OCI-LY1 (cell line): ENCODE results near the gene NFAT5.

Experiments used
- H2AFZ ChIP-seq: fragments of 200-600 bp; sonication (generic), shearing (Covaris generic); 2 replicates; pipeline ENCODE4 v1.6.0; 2014; ENCODE audit warnings: antibody characterized with exemption, mild to moderate bottlenecking, low read length
- H3F3A ChIP-seq: fragments of 200-600 bp; sonication (generic), shearing (Covaris generic); 2 replicates; pipeline ENCODE4 v1.6.0; 2014; ENCODE audit warnings: mild to moderate bottlenecking, antibody characterized with exemption, low read length, moderate library complexity; ENCODE audit not compliant: insufficient read depth
- H3K27ac ChIP-seq: fragments of 200-600 bp; sonication (generic); 2 replicates; pipeline ENCODE4 v1.5.1; 2014; ENCODE audit warnings: low read length, mixed run types, mild to moderate bottlenecking, low read depth; ENCODE audit not compliant: poor library complexity, severe bottlenecking
- H3K27me3 ChIP-seq: fragments of 200-600 bp; sonication (generic); 2 replicates; pipeline ENCODE4 v1.6.0; 2014; ENCODE audit warnings: antibody characterized with exemption, mild to moderate bottlenecking, low read length, moderate library complexity; ENCODE audit not compliant: insufficient read depth
- H3K36me3 ChIP-seq: fragments of 200-600 bp; sonication (generic); 2 replicates; pipeline ENCODE4 v1.6.1; 2014; ENCODE audit warnings: mild to moderate bottlenecking, antibody characterized with exemption, low read length, moderate library complexity, mixed read lengths; ENCODE audit not compliant: insufficient read depth
- H3K4me1 ChIP-seq: fragments of 200-600 bp; sonication (generic); 2 replicates; pipeline ENCODE4 v1.5.1; 2014; ENCODE audit warnings: mild to moderate bottlenecking, low read length, moderate library complexity; ENCODE audit not compliant: insufficient read depth, severe bottlenecking
- H3K4me2 ChIP-seq: fragments of 200-600 bp; sonication (generic), shearing (Covaris generic); 2 replicates; pipeline ENCODE4 v1.6.1; 2014; ENCODE audit warnings: low read length
- H3K4me3 ChIP-seq: fragments of 200-600 bp; sonication (generic); 2 replicates; pipeline ENCODE4 v1.5.1; 2014; ENCODE audit warnings: low read length, low read depth, mild to moderate bottlenecking, mixed read lengths; ENCODE audit not compliant: poor library complexity, severe bottlenecking
- H3K79me2 ChIP-seq: fragments of 200-600 bp; shearing (Covaris generic); 2 replicates; pipeline ENCODE4 v1.6.1; 2016; ENCODE audit warnings: mixed run types, low read length, mixed read lengths; ENCODE audit not compliant: insufficient read depth
- H3K9ac ChIP-seq: fragments of 200-600 bp; sonication (generic), shearing (Covaris generic); 2 replicates; pipeline ENCODE4 v1.6.1; 2014; ENCODE audit warnings: mild to moderate bottlenecking, low read length, mixed read lengths
- H3K9me2 ChIP-seq: fragments of 200-600 bp; sonication (generic), shearing (Covaris generic); 2 replicates; pipeline ENCODE4 v1.6.1; 2014; ENCODE audit warnings: low read depth, mild to moderate bottlenecking, low read length, mixed read lengths
- H3K9me3 ChIP-seq: fragments of 200-600 bp; shearing (Covaris generic); 2 replicates; pipeline ENCODE4 v1.6.1; 2014; ENCODE audit warnings: low read length, mixed read lengths
- H4K20me1 ChIP-seq: fragments of 200-600 bp; sonication (generic), shearing (Covaris generic); 2 replicates; pipeline ENCODE4 v1.6.0; 2016; ENCODE audit warnings: mild to moderate bottlenecking, low read length; ENCODE audit not compliant: insufficient read depth
- EZH2 ChIP-seq: fragments of 200-600 bp; sonication (generic), shearing (Covaris generic); IDR thresholded peaks from 2 replicates; pipeline ENCODE4 v1.8.0; 2017; ENCODE audit warnings: borderline replicate concordance, mixed run types, mild to moderate bottlenecking, antibody characterized with exemption, low read length, moderate library complexity, mixed read lengths
- TF ChIP-seq, protein P1 (sequence below): fragments of 200-600 bp; sonication (generic), shearing (Covaris generic); IDR thresholded peaks from 2 replicates; pipeline ENCODE4 v1.5.1; 2017; ENCODE audit warnings: mild to moderate bottlenecking, antibody characterized with exemption, low read length, moderate library complexity, mixed read lengths

Gene NFAT5

DNA sequence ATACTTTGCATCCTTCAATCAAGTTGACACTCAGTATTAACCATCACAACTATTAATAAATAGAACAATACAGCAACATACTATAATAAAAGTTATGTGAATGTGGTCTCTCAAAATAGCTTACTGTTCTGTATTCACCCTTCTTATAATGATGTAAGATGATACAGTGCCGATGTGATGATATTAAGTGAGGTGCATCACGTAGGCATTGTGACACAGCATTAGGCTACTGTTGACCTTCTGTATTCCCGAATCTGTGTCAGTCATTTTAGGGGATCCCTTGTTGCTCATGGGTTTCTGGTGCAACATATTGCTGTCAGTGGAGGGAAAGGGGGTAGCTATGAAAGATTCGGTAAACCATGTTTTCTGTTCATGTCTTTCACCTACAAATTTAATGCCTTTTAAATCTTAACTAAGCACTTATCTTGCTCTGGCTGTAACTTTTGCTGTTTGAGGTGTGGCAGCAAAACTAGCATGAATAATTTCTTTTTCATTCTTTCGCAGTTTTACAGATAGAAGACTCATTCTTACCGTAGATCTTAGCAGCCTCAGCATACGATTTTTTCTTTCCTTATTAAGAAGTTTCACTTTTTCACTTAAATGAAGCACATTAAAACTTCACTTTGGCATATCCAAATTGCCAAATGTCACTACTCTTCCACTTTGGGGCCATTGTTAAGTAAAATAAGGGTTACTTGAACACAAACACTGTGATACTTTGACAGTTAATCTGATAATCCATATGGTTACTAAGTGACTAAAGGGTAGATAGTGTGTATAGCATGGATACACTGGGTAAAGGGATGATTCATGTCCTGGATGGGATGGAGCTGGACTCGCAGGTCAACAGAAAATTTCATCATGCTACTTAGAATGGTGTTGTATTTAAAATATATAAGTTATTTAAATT is 29.6 kb downstream of the NFAT5 start:
- Histone ChIP-seq H4K20me1 (no peaks in the 10 kb centered on the region), H3K36me3 (no peaks in the 10 kb centered on the region), H3K9ac (no peak overlapping the region), H3K9me3 (no peaks in the 10 kb centered on the region), H3K4me2 (no peak overlapping the region), H3K27me3 (no peaks in the 10 kb centered on the region), H3K4me3 (no peak overlapping the region), H3K9me2 (no peaks in the 10 kb centered on the region), H2AFZ (no peak overlapping the region), H3K4me1 (no peaks in the 10 kb centered on the region), H3K27ac (no peak overlapping the region), H3K79me2 (peaks cover 20% of the 10 kb centered on the region), H3F3A (no peaks in the 10 kb centered on the region)
- TF ChIP-seq, protein P1, sequence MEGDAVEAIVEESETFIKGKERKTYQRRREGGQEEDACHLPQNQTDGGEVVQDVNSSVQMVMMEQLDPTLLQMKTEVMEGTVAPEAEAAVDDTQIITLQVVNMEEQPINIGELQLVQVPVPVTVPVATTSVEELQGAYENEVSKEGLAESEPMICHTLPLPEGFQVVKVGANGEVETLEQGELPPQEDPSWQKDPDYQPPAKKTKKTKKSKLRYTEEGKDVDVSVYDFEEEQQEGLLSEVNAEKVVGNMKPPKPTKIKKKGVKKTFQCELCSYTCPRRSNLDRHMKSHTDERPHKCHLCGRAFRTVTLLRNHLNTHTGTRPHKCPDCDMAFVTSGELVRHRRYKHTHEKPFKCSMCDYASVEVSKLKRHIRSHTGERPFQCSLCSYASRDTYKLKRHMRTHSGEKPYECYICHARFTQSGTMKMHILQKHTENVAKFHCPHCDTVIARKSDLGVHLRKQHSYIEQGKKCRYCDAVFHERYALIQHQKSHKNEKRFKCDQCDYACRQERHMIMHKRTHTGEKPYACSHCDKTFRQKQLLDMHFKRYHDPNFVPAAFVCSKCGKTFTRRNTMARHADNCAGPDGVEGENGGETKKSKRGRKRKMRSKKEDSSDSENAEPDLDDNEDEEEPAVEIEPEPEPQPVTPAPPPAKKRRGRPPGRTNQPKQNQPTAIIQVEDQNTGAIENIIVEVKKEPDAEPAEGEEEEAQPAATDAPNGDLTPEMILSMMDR, result no peak
- TF ChIP-seq EZH2, result no peak

DNA sequence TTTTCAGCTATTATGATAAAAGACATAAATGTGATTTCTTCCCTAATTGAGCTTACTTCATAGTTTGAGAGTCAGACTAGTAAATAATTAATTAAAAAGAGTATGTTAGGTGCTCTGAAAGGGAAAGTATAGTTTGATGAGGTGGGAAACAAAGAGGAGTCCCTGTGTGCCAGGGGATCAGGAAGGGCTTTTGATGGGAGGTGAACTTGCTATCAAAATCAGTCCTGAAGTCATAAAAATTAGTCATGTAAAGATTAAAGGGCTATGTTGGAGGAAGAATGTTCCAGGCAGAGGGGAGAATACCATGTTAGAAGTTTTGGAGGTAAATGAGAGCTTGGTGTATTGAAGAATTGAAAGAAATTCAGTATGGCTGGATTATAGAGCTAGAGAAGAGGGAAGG is 31.0 kb downstream of the NFAT5 start:
- no peak overlapping the region for H3K4me2 ChIP-seq
- peaks cover 22% of the 10 kb centered on the region for H3K79me2 ChIP-seq

DNA sequence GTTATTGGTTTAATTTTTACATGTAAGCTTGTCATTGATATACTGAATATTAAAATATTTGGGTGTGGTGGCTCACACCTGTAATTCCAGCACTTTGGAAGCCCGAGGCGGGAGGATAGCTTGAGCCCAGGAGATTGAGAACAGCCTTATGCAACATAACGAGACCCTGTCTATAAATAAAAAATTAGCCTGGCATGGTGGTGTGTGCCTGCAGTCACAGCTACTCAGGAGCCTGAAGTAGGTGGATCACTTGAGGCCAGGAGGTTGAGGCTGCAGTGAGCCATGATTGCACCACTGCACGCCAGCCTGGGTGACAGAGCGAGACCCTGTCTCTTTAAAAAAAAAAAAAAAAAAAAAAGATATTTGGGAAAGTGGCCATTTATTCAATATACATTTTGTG is 32.3 kb downstream of the NFAT5 start:
- no peak overlapping the region for H3K9ac ChIP-seq
- no peaks in the 10 kb centered on the region for H3K9me3 ChIP-seq
- no peaks in the 10 kb centered on the region for H3K9me2 ChIP-seq
- H3K4me3 ChIP-seq, result no peak overlapping the region
- no peaks in the 10 kb centered on the region for H3K4me1 ChIP-seq
- no peaks in the 10 kb centered on the region for H4K20me1 ChIP-seq
- no peaks in the 10 kb centered on the region for H3F3A ChIP-seq
- no peaks in the 10 kb centered on the region for H3K27me3 ChIP-seq
- no peaks in the 10 kb centered on the region for H3K36me3 ChIP-seq
- TF ChIP-seq, protein P1, result no peak
- no peak for TF ChIP-seq EZH2
- no peak overlapping the region for H2AFZ ChIP-seq
- H3K79me2 ChIP-seq, result peaks cover 23% of the 10 kb centered on the region
- H3K27ac ChIP-seq, result no peak overlapping the region
- H3K4me2 ChIP-seq, result no peak overlapping the region

More for the DNA sequence above, 31.0 kb downstream of the NFAT5 start:
- H3K9ac ChIP-seq, result no peak overlapping the region
- H3F3A ChIP-seq, result no peaks in the 10 kb centered on the region
- no peaks in the 10 kb centered on the region for H3K9me3 ChIP-seq
- H3K27ac ChIP-seq, result no peak overlapping the region
- TF ChIP-seq EZH2, result no peak
- TF ChIP-seq, protein P1, result no peak
- H3K9me2 ChIP-seq, result no peaks in the 10 kb centered on the region
- no peaks in the 10 kb centered on the region for H4K20me1 ChIP-seq
- no peaks in the 10 kb centered on the region for H3K4me1 ChIP-seq
- H2AFZ ChIP-seq, result no peak overlapping the region
- H3K27me3 ChIP-seq, result no peaks in the 10 kb centered on the region
- no peak overlapping the region for H3K4me3 ChIP-seq
- no peaks in the 10 kb centered on the region for H3K36me3 ChIP-seq
